HG03521 (cell line): Measurements from ENCODE around the gene PACRG.

Source experiments
- ATAC-seq: cut with Tn5 transposase; IDR thresholded peaks from one replicate; pipeline ENCODE4 v1.9.1; 2021; ENCODE audit warnings: mild to moderate bottlenecking, moderate library complexity; ENCODE audit not compliant: unreplicated experiment

PACRG gene

DNA sequence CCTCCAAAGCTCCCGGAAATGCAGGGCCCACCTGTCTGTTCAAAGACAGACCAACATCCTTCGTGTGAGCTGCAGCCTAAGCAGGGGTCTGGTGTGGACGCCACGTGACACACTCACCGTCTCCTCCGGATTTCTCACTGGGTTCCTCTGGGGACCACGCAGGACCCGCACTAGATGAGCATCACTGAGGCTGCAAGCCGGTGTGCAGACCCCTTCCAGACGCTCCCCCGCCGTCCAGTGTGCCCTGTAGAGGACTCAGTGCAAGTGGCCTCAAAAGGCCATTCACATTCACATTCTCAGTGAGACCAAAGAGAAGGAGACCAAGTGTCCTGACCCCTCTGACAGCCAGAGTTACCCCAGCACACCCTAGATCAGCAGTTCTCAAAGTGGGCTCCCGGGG, 595.5 kb downstream of the PACRG start:
- no peak for ATAC-seq

DNA sequence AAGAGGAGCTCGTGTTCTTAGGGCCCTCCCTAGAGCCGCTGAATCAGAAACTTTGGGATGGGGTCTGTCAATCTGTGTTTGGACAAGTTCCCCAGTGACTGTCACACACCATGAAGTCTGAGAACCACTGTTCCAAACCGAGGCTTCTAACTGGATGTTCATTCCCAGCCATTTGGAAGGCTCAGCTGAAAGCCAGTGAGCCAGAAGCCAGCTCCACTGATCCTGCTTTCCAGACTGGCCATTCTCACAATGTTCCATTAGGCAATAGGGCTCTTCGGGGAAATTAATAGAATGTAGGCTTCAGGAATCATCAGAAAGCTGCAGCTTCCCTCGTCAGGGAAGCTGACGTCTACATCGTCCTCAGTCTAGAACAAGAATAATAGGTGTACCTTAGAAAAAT, 595.9 kb downstream of the PACRG start:
- ATAC-seq: no peak

- no peak for ATAC-seq
Measured at GRCh38 chr6:163324326-163324687, 596.5 kb downstream of the PACRG start.

DNA sequence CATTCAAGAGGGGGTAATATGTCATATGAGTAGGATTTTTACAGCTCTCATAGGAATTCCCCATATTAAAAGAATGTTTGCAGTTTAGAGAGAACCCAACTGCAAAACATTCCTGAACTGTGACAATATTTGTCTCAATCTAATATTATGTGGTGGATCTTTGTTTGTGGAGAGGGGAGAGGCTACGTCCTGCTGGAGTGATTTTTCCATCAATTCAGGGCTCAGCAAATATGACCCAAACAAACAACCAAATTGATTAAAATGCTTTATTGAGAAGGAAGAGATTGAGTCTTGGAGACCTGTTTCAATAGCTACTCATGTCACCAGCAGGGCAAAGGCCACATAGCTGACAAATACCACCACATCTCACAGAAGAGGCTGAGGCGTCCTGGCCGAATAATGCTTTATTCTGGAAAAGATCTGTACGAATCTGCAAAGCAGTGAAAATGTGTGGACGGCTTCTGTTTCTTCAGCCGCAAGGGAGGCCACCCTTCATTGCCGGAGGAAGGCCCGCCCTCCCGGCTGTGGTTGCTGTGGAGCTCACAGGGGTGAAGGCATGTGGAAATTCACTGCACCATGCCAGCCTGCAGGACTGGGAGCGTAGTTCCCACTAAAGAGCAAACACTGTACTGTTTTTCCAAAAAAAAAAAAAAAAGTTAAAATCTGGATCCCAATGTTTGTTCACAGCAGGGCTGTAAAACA, 597.1 kb downstream of the PACRG start:
- ATAC-seq: no peak

DNA sequence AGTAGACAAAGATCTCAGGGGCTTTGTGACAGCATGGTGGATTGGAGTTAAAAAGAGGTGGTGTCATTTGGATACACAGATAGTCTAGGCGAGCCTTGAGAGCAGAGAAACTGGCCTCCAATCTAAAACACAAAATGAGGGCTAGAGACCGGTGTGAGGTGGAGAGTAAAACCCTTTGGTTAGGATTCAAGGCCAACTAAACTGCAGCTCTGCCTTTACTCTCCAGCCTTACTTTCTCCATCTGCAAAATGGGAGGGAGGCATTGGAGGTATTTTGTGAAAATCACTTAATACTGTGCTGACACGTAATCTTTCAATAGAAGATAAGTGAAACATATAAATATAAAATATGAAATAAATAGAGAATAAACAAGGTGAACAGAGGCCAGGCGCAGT, 597.6 kb downstream of the PACRG start:
- ATAC-seq: no peak

DNA sequence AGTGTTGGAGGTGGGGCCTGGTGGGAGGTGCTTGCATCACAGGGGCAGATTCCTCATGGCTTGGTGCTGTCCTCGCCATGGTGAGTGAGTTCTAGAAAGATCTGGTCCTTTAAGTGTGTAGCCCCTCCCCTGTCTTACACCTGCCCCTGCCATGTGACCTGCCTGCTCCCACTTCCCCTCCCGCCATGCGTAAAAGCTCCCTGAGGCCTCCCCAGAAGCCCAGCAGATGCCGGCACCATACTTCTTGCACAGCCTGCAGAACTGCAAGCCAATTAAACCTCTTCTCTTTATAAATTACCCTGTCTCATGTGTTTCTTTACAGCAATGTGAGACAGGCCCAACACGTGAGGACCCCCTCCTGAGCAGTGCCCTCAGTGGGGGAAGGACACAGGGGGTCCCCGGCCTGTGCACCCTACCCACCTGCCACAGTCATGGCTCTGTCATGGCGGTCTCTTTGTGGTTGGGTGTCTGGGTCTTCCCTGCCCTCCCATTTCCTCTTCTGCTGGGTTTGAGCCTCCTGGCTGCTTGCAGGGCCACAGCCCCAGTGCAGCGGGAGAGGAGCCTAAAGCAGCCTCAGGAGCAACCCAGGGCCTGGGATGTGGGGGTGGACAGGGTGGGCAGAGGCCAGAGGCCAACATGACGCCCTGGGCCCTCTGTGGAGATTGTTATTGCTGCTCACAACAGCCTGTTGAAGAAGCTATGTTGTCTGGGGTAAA, 599.5 kb downstream of the PACRG start:
- no peak for ATAC-seq

- ATAC-seq: no peak
Measured at GRCh38 chr6:163327921-163328320, 600.1 kb downstream of the PACRG start.

- ATAC-seq: no peak
Measured at GRCh38 chr6:163328411-163328810, 600.6 kb downstream of the PACRG start.

DNA sequence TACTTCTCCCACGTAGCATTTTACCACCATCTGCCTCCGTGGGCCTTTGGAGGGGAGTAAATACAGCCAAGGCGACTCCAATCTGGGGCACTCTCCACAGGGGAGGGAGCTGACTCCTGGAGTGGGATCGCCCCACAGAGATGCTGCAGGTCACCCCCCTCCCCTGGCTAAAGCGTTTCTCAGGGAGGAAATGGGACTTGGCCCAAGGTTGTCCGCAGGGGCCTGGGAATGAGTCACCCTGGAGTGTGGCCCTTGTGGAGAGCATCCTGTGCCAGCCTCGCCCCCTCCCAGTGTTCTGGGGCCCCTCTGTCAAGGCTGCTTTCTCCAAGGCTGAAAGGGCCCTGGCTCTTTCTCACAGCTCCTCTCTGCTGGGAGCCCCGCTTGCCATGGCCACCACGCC, 602.2 kb downstream of the PACRG start:
- ATAC-seq: no peak

GRCh38 chr6:163331245-163331644, 603.5 kb downstream of the PACRG start:
- ATAC-seq: no peak

DNA sequence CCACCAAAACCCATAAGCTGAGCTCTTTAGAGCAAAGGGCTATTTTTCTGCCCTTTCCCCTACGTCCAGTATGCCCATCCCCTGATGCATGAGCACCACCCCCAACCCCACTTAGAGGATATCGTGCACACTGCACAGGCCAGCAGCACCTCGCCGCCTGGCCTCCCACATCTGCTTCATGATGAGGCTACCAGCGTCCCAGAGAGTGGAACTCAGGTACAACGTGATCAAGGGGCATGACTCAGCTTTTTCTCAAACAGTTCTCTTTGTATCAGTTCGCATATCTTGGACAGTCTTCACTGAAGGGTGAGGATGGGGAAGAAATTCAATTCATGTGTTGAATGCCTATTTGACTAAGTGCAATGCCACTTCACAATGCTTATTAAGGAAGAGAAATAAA, 604.8 kb downstream of the PACRG start:
- ATAC-seq: no peak

- no peak for ATAC-seq
Measured at GRCh38 chr6:163333038-163333437, 605.3 kb downstream of the PACRG start.

GRCh38 chr6:163333701-163334663, 606.2 kb downstream of the PACRG start:
- ATAC-seq: no peak

- no peak for ATAC-seq
Measured at GRCh38 chr6:163335056-163335455, 607.3 kb downstream of the PACRG start.

DNA sequence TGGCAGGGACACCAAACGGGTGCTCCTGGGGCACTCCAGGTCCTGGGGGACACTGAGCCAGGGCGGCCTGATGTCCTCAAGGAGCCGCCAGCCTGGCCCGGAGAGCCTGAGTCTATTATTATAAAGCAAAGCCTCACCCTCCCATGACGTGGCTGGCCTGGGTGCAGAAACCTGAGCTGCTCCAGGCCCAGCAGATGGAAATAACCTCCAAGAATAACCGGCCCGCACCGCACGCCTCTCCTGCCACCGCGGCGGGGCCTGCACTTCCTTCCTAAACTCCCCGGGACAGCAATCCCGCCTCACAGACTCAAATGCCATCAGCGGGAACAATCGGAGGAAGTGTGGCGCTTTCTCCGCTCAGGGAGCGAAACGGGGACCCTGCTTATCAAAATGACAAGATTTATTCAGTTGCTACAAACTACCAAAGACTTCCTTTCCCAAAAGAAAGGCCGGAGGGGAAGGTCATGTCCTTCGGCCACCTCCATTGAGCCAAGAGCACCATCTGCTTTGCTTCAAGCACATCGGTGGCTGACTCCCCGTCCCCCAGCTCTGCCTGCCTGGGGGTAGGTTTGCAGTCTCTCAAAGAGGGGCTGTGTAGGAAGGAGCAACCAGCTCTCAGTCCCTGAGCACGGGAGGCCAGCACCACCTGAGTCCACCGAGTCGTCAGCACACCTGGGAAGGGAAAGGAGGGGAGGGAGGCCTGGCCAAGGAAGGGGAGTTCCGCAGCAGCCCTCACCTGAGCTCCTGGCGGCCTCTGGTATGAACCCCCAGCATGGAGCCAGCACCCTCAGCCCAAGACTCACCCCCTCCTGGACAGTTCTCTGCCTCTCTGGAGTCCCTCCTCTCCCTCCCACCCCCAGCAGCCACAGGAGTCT, 608.1 kb downstream of the PACRG start:
- ATAC-seq: no peak

DNA sequence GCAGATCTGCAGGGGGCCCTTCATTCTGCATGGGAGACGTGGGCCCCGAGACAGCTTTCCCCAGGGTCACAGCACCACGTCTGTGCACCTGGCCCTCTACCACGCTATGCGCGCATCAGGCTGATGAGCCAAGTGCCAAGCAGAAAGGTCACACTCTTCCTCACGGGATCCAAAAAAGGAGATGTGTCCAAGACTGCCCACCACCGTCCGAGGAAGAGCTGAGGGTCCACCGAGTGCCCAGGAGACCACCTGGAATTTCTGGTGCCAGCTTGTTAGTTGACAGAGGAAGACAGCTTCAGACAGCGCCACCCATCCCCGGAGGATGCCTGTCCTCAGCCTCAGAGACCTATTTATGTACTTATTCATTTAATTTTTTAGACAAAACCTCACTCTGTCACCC, 609.2 kb downstream of the PACRG start:
- ATAC-seq: no peak

DNA sequence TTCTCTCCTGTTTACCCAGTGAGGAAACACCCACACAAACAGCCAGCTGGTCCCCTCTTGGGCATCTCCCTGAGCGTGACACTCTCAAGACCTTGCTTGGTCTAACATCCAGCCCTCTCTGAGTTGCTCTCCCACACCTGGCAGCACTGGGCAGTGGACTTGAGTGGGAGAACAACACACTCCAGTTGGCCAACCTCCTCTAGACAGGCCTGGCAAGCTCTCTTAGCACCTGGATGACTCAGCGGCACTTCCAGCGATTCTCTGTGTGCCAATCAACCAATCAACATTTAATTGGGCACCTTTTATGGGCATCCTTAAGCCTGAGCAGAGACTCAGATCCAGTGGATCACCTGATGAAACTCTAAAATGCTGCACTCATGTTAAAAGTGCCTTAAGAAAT, 610.2 kb downstream of the PACRG start:
- no peak for ATAC-seq

DNA sequence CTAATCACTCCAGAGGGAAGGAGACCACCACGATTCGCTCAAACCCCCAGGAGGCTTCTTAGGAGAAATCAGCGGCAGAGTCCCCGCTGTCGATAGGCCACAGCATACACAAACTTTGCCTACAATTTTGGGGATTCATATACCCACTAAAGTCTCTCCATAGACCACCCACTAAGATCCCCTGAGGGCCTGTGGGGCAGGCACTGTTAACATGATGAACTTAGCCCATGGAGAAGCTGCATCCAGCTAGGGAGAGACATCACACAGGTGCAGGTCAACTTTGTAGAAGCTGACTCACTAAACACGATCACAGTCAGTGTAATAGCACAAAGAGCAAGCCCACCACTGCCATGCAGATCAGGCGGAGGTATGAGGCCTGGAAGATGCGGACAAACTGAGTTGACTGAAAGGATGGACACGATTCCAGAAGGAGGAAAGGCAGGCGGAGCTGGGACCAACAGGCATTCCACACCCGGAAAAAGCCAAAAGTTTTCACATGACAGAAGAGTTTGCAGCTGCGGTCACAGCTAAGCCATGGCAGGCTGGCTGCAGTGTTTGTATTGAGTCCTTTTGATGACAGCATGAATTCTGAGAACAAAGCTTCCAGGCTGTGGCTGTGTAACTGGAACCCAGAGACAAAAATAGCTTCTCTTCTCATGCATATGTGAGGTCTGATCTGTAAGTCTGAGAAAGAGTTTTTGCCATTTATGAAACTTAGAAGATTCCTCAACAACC, 611.1 kb downstream of the PACRG start:
- no peak for ATAC-seq

DNA sequence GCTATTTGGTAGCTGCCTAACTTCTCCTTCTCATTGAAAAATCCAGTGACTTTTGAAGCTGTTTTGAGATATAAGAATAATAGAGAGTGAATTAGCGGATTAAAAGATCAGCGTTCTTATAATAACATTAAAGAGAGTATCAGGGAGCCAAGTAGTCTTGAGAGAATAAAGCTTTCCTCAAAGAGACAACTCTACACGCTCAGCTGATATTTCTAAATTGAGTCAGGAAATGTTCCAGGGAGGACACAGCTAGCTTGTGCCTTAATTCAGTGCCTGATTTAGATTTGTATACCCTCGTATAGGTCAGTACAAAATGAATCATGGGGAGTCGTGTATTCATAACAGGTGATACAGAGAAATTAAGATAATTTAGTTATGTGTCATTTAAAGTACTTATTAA, 611.7 kb downstream of the PACRG start:
- ATAC-seq: no peak
